H1 (cell line): ENCODE measurements around the gene COA1. TPM values are rescaled to one million over a fixed set of nuclear protein-coding genes. Genes with fewer than 3 reads are reported as not detected.

Experiments
- polyA plus RNA-seq, 7 experiments: library from polyadenylated mRNA; depleted of rRNA in 3 of 7; stranded (reverse) in 5 of 7; unstranded in 2 of 7; fragments of >200 nt in 5 of 7; fragments of 200-250 nt in 2 of 7; gene quantifications; 1 replicate in 5 of 7; 2 replicates in 1 of 7; 4 replicates in 1 of 7; pipeline versions ENCODE4 v1.2.1 to v1.2.3, GENCODE V29; 2011 to 2013; ENCODE audit warnings: missing spikeins in 2 of 7, mixed read lengths in 2 of 7
- total RNA-seq: library from RNA; stranded (reverse); fragmentation: NEBNext Ultra II Directional; extraction: Animal tissue kit (Norgen Biotek cat#: 25700); gene quantifications from 2 replicates; pipeline ENCODE4 v1.2.1, GENCODE V29; 2021
- TF ChIP-seq, protein P1 (sequence below): IDR thresholded peaks from 2 replicates; pipeline ENCODE4 v1.6.1; 2011; ENCODE audit warnings: low read length, improper control_type of control experiment

The COA1 gene
- total and polyA plus RNA-seq, 2 of the 8 experiments (the other 6 are each of a cell fraction or from before 2014, with no cell fraction given) = 98.6 to 143 TPM

DNA sequence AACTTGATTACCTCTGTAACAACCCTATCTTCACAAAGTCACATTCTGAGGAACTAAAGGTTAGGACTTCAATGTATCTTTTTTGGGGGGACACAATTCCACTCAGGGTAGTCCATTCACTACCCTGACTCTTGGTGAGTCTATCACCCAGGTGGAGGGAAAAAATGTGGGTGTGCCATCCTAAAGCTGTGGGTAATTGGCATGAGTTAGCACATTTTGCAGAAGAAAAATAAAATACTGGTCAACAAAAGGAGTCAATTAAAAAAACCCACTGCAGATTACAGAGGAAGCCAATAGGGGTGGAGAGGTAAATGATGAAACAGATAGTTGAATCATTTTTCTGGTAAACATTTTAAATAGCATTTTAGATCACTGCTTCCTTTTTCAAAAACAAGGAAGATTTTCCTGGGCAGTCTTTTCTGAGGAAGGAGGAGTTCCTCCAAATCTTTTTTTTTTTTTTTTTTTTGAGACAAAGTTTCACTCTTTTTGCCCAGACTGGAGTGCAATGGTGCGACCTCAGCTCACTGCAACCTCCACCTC is 24.0 kb upstream of the COA1 start (continued):
- TF ChIP-seq, protein P1, sequence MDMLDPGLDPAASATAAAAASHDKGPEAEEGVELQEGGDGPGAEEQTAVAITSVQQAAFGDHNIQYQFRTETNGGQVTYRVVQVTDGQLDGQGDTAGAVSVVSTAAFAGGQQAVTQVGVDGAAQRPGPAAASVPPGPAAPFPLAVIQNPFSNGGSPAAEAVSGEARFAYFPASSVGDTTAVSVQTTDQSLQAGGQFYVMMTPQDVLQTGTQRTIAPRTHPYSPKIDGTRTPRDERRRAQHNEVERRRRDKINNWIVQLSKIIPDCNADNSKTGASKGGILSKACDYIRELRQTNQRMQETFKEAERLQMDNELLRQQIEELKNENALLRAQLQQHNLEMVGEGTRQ = no peak
- TF ChIP-seq, all 59 proteins: peak for 0
